Endometrial microvascular endothelial cells (primary cell): Measurements from ENCODE around the gene DCAF8. TPM values are rescaled to one million over a fixed set of nuclear protein-coding genes. Genes with fewer than 3 reads are reported as not detected.
"Not testable (repeated sequence)": the region's sequence is repeated elsewhere in the genome, so short reads cannot be mapped to it uniquely, and the experiment has no call there.

ENCODE experiments used
- in situ Hi-C: cut with HindIII; loops from 2 replicates; pipeline ENCODE4 v1.10.0; 2017; ENCODE audit warnings: low sequenced_read_pairs, low pct_unique_long_range_greater_than_20kb; ENCODE audit errors: inconsistent ontology term
- total RNA-seq: library from RNA; depleted of rRNA; stranded (reverse); fragments of >200 nt; gene quantifications from one replicate; pipeline ENCODE4 v1.2.3, GENCODE V29; 2015; ENCODE audit errors: inconsistent ontology term

DCAF8 gene
- 64.8 TPM for total RNA-seq

GRCh38 chr1:160261893-160262794 is at the start of gene DCAF8:
TSS of gene DCAF8 (minus strand) at chr1:160262549. CDS start at chr1:160244008, 18,541 bp downstream.
- in situ Hi-C loops, result no loop called here

- in situ Hi-C loops, result no loop called here
Observed at GRCh38 chr1:160309571-160309970, 47.2 kb upstream of the DCAF8 start.

GRCh38 chr1:160309185-160309557 is 46.8 kb upstream of the DCAF8 start:
- in situ Hi-C loops, result no loop called here

- in situ Hi-C loops, result no loop called here
Observed at GRCh38 chr1:160308451-160309184, 46.3 kb upstream of the DCAF8 start.

- in situ Hi-C loops, result no loop called here
Observed at GRCh38 chr1:160307118-160307791, 44.9 kb upstream of the DCAF8 start.

GRCh38 chr1:160300173-160300572 is 37.8 kb upstream of the DCAF8 start:
- in situ Hi-C loops, result no loop called here

GRCh38 chr1:160296036-160296435 is 33.7 kb upstream of the DCAF8 start:
- in situ Hi-C loops, result no loop called here

- in situ Hi-C loops, result no loop called here
Observed at GRCh38 chr1:160293020-160293968, 30.9 kb upstream of the DCAF8 start.

GRCh38 chr1:160291248-160292220 is 29.2 kb upstream of the DCAF8 start:
- in situ Hi-C loops, result no loop called here

GRCh38 chr1:160287769-160288168 is 25.4 kb upstream of the DCAF8 start:
- in situ Hi-C loops, result not testable (repeated sequence)

- in situ Hi-C loops, result no loop called here
Observed at GRCh38 chr1:160285506-160285905, 23.2 kb upstream of the DCAF8 start.

- in situ Hi-C loops, result no loop called here
Observed at GRCh38 chr1:160284782-160285344, 22.5 kb upstream of the DCAF8 start, which contains the start of gene PEX19. TSS of gene PEX19 (minus strand) at chr1:160285133. CDS start at chr1:160285124, 9 bp downstream.

- in situ Hi-C loops, result no loop called here
Observed at GRCh38 chr1:160284220-160284781, 22.0 kb upstream of the DCAF8 start.

GRCh38 chr1:160282807-160283206 is 20.5 kb upstream of the DCAF8 start:
- in situ Hi-C loops, result no loop called here

- in situ Hi-C loops, result no loop called here
Observed at GRCh38 chr1:160277987-160278386, 15.6 kb upstream of the DCAF8 start.

GRCh38 chr1:160277330-160277729 is 15.0 kb upstream of the DCAF8 start:
- in situ Hi-C loops, result no loop called here

- in situ Hi-C loops, result no loop called here
Observed at GRCh38 chr1:160271025-160271424, 8.7 kb upstream of the DCAF8 start.
